Right lung (tissue), 5 donors: Measurements from ENCODE around the gene ATXN7L2. TPM values are rescaled to one million over a fixed set of nuclear protein-coding genes. Genes with fewer than 3 reads are reported as not detected.

ENCODE experiments used
- polyA plus RNA-seq, 5 donors: library from polyadenylated mRNA; unstranded; fragments of 120-200 nt; gene quantifications; one replicate each; pipeline versions ENCODE4 v1.2.1 to v1.2.3, GENCODE V29; 2013; ENCODE audit warnings: inconsistent platforms in 1 of 5, low replicate concordance in 1 of 5; ENCODE audit not compliant: insufficient read length in 5 of 5, insufficient read depth in 1 of 5

Gene ATXN7L2
- polyA plus RNA-seq, 5 donors, result 6.6 to 13.6 (median 8.0) TPM

Other genes with a start within 250 kb of the ATXN7L2 start
- gene CELSR2, start 234.4 kb upstream of the ATXN7L2 start, polyA plus RNA-seq, result 10 to 100 TPM in 3 of 5 donors, 1 to 10 TPM in 2; 9.6 to 17.0 (median 13.5) TPM
- 10 to 100 TPM; 32.5 to 48.9 (median 39.3) TPM for gene PSRC1, start 200.8 kb upstream of the ATXN7L2 start, polyA plus RNA-seq
- under 1 TPM in 4 of 5 donors, not detected in 1; 0.14 to 0.39 (median 0.22) TPM for gene MYBPHL, start 176.9 kb upstream of the ATXN7L2 start, polyA plus RNA-seq
- gene SORT1, start 86.0 kb upstream of the ATXN7L2 start, polyA plus RNA-seq, result 10 to 100 TPM; 34.0 to 51.2 (median 42.6) TPM
- 10 to 100 TPM; 74.2 to 99.6 (median 89.2) TPM for gene PSMA5, start 57.5 kb upstream of the ATXN7L2 start, polyA plus RNA-seq
- 1 to 10 TPM in 1 of 5 donors, under 1 TPM in 4; 0.13 to 9.0 (median 0.26) TPM for gene SYPL2, start 17.4 kb upstream of the ATXN7L2 start, polyA plus RNA-seq
- gene CYB561D1, start 10.2 kb downstream of the ATXN7L2 start, polyA plus RNA-seq, result 1 to 10 TPM; 4.8 to 9.5 (median 8.5) TPM
- gene AMIGO1, start 25.8 kb downstream of the ATXN7L2 start, polyA plus RNA-seq, result 1 to 10 TPM; 2.6 to 5.1 (median 3.7) TPM
- gene GPR61, start 56.0 kb downstream of the ATXN7L2 start, polyA plus RNA-seq, result 1 to 10 TPM in 1 of 5 donors, under 1 TPM in 4; 0.27 to 1.7 (median 0.40) TPM
- gene GNAI3, start 64.7 kb downstream of the ATXN7L2 start, polyA plus RNA-seq, result 10 to 100 TPM in 4 of 5 donors, 1 to 10 TPM in 1; 9.7 to 12.8 (median 10.9) TPM
- gene GNAT2, start 135.7 kb downstream of the ATXN7L2 start, polyA plus RNA-seq, result under 1 TPM in 1 of 5 donors, not detected in 4; 0.11 TPM
- gene AMPD2, start 135.9 kb downstream of the ATXN7L2 start, polyA plus RNA-seq, result 10 to 100 TPM; 34.9 to 56.9 (median 50.8) TPM
- gene GSTM4, start 172.2 kb downstream of the ATXN7L2 start, polyA plus RNA-seq, result 10 to 100 TPM; 27.7 to 34.1 (median 32.0) TPM
- 100 to 1,000 TPM; 211 to 275 (median 236) TPM for gene GSTM2, start 184.2 kb downstream of the ATXN7L2 start, polyA plus RNA-seq
- 100 to 1,000 TPM in 2 of 5 donors, 10 to 100 TPM in 1, 1 to 10 TPM in 2; 1.5 to 172 (median 97.9) TPM for gene GSTM1, start 203.9 kb downstream of the ATXN7L2 start, polyA plus RNA-seq
- gene GSTM5, start 228.3 kb downstream of the ATXN7L2 start, polyA plus RNA-seq, result 10 to 100 TPM; 64.5 to 92.1 (median 73.8) TPM